H1 (cell line): ENCODE measurements around the gene OR6T1. TPM values are rescaled to one million over a fixed set of nuclear protein-coding genes. Genes with fewer than 3 reads are reported as not detected.

Experiments
- ASH2L ChIP-seq: fragments of 200-600, 300-600 bp; sonication (generic); IDR thresholded peaks from one replicate; pipeline ENCODE4 v1.7.1; 2017; ENCODE audit warnings: low read length
- BACH1 ChIP-seq: IDR thresholded peaks from 2 replicates; pipeline ENCODE4 v1.6.1; 2012; ENCODE audit warnings: low read length, improper control_type of control experiment
- BRCA1 ChIP-seq: IDR thresholded peaks from 2 replicates; pipeline ENCODE4 v1.6.1; 2012; ENCODE audit warnings: low read depth, low read length, improper control_type of control experiment
- CBX8 ChIP-seq: fragments of 300-800, 300-1000 bp; sonication (generic); IDR thresholded peaks from 2 replicates; pipeline ENCODE4 v1.7.1; 2016; ENCODE audit warnings: low read depth, low read length, borderline replicate concordance
- CHD7 ChIP-seq: fragments of 300-600 bp; sonication (generic); IDR thresholded peaks from 2 replicates; pipeline ENCODE4 v1.7.1; 2012; ENCODE audit warnings: low read length, moderate library complexity, mild to moderate bottlenecking, inconsistent platforms; ENCODE audit not compliant: insufficient replicate concordance
- CREB1 ChIP-seq: IDR thresholded peaks from 2 replicates; pipeline ENCODE4 v1.6.1; 2012; ENCODE audit warnings: inconsistent platforms
- HDAC6 ChIP-seq: IDR thresholded peaks from one replicate; pipeline ENCODE4 v1.7.1; 2012; ENCODE audit warnings: low read depth, mild to moderate bottlenecking, inconsistent platforms, low read length, moderate library complexity
- JUN ChIP-seq: IDR thresholded peaks from 2 replicates; pipeline ENCODE4 v1.6.1; 2011; ENCODE audit warnings: low read depth, mild to moderate bottlenecking, improper control_type of control experiment, low read length
- POLR2AphosphoS5 ChIP-seq: IDR thresholded peaks from 2 replicates; pipeline ENCODE4 v1.6.1; 2011; ENCODE audit warnings: low read depth, low read length
- RFX5 ChIP-seq: IDR thresholded peaks from 2 replicates; pipeline ENCODE4 v1.6.1; 2011; ENCODE audit warnings: low read depth, low read length, improper control_type of control experiment, borderline replicate concordance
- RNF2 ChIP-seq: fragments of 200-900, 300-1000 bp; sonication (generic); IDR thresholded peaks from 2 replicates; pipeline ENCODE4 v1.7.1; 2016; ENCODE audit warnings: borderline replicate concordance, low read depth, mild to moderate bottlenecking, antibody characterized with exemption, low read length; ENCODE audit not compliant: poor library complexity, severe bottlenecking; ENCODE audit errors: missing control alignments
- TCF12 ChIP-seq: IDR thresholded peaks from 2 replicates; pipeline ENCODE4 v1.6.1; 2011; ENCODE audit warnings: low read depth, mild to moderate bottlenecking, low read length
- polyA plus RNA-seq, 7 experiments: library from polyadenylated mRNA; depleted of rRNA in 3 of 7; stranded (reverse) in 5 of 7; unstranded in 2 of 7; fragments of >200 nt in 5 of 7; fragments of 200-250 nt in 2 of 7; gene quantifications; 1 replicate in 5 of 7; 2 replicates in 1 of 7; 4 replicates in 1 of 7; pipeline versions ENCODE4 v1.2.1 to v1.2.3, GENCODE V29; 2011 to 2013; ENCODE audit warnings: missing spikeins in 2 of 7, mixed read lengths in 2 of 7
- total RNA-seq: library from RNA; stranded (reverse); fragmentation: NEBNext Ultra II Directional; extraction: Animal tissue kit (Norgen Biotek cat#: 25700); gene quantifications from 2 replicates; pipeline ENCODE4 v1.2.1, GENCODE V29; 2021

The OR6T1 gene
- total and polyA plus RNA-seq, 2 of the 8 experiments (the other 6 are each of a cell fraction or from before 2014, with no cell fraction given): not detected

- TF ChIP-seq CHD7 (no peak), ASH2L (no peak), POLR2AphosphoS5 (no peak), BRCA1 (no peak), CREB1 (no peak), RNF2 (no peak), HDAC6 (no peak), JUN (no peak), BACH1 (no peak), CBX8 (no peak), TCF12 (no peak), RFX5 (no peak)
These were observed 34.2 kb upstream of the OR6T1 start, which contains the start of gene OR10S1 (continued) for GRCh38 chr11:123977731-123978347.
